Fibroblast of the conjunctiva (primary cell): Measurements from ENCODE around the gene AKAP13.
A peak's percentile ranks its signal among the peaks of the same experiment; 100 is the strongest.

ENCODE experiments used
- DNase-seq: peaks from one replicate; pipeline ENCODE4 v3.0.0-alpha.2; 2010; ENCODE audit warnings: low read depth

The AKAP13 gene

GRCh38 chr15:85388566-85389305 is 8.3 kb downstream of the AKAP13 start:
- DNase-seq = peak; percentile 42

GRCh38 chr15:85389306-85389650 is 8.9 kb downstream of the AKAP13 start:
- DNase-seq = no peak

- DNase-seq = no peak
Observed at GRCh38 chr15:85389772-85390171, 9.4 kb downstream of the AKAP13 start.

GRCh38 chr15:85393210-85393609 is 12.8 kb downstream of the AKAP13 start:
- no peak for DNase-seq

- no peak for DNase-seq
Observed at GRCh38 chr15:85394554-85395333, 14.3 kb downstream of the AKAP13 start.

GRCh38 chr15:85396554-85396953 is 16.2 kb downstream of the AKAP13 start:
- no peak for DNase-seq

GRCh38 chr15:85397151-85397550 is 16.7 kb downstream of the AKAP13 start:
- DNase-seq = no peak

- no peak for DNase-seq
Observed at GRCh38 chr15:85397926-85398325, 17.5 kb downstream of the AKAP13 start.

- DNase-seq = no peak
Observed at GRCh38 chr15:85398822-85399221, 18.4 kb downstream of the AKAP13 start.

- no peak for DNase-seq
Observed at GRCh38 chr15:85399627-85400026, 19.2 kb downstream of the AKAP13 start.

GRCh38 chr15:85400606-85401005 is 20.2 kb downstream of the AKAP13 start:
- no peak for DNase-seq

GRCh38 chr15:85401108-85401774 is 20.8 kb downstream of the AKAP13 start:
- DNase-seq = no peak

GRCh38 chr15:85402195-85402881 is 21.9 kb downstream of the AKAP13 start:
- DNase-seq = no peak

- DNase-seq = peak; percentile 68
Observed at GRCh38 chr15:85403745-85404144, 23.3 kb downstream of the AKAP13 start.

- DNase-seq = no peak
Observed at GRCh38 chr15:85404176-85404917, 23.9 kb downstream of the AKAP13 start.

GRCh38 chr15:85404918-85405866 is 24.8 kb downstream of the AKAP13 start:
- DNase-seq = no peak

GRCh38 chr15:85406916-85407315 is 26.5 kb downstream of the AKAP13 start:
- DNase-seq = no peak

GRCh38 chr15:85407421-85408269 is 27.2 kb downstream of the AKAP13 start:
- DNase-seq = peak; percentile 57

- DNase-seq = no peak
Observed at GRCh38 chr15:85408270-85408746, 27.9 kb downstream of the AKAP13 start.
